ENCODE data around the gene NAV2.

Gene NAV2

GRCh38 chr11:20138707-20139106, 426.1 kb downstream of the NAV2 start:
- DNase-seq (ENCODE audit: low read depth, low spot score), result no peak

GRCh38 chr11:20154381-20154780, 441.7 kb downstream of the NAV2 start:
- DNase-seq (ENCODE audit: low read depth, low spot score), result no peak

DNA sequence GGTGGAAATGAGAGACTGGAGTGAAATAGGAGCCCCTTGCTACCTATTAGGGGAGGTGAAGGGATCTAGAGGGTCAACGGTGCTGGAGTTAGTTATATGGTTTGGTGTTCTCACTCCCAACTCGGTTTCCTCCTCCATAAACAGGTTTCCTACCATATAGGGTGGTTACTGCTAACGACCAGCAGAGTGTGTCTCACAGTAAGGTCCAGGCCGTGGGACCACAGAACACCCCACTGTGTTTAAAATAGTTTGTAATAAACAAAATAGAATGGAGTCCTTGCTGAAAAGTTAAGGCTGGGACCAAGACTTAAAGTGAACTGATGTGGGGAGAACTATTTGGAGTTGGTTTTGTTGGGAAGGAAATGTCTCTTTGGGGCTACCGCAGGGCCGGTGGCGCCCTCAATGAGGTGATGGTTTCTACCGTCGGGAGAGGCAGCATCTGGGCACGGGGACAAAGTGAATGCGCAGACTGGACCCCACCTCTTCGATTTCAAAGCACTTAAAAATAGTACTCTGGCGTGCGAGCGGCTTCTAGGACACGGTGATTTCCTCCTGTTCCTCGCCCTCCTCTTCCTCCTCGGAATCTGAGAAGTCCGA, 443.1 kb downstream of the NAV2 start:
- DNase-seq (ENCODE audit: low read depth, low spot score), result no peak

- no peak for DNase-seq (ENCODE audit: low read depth, low spot score)
Observed at GRCh38 chr11:20156280-20156875, 443.7 kb downstream of the NAV2 start.

- no peak for DNase-seq (ENCODE audit: low read depth, low spot score)
Observed at GRCh38 chr11:20156876-20157613, 444.4 kb downstream of the NAV2 start.

DNA sequence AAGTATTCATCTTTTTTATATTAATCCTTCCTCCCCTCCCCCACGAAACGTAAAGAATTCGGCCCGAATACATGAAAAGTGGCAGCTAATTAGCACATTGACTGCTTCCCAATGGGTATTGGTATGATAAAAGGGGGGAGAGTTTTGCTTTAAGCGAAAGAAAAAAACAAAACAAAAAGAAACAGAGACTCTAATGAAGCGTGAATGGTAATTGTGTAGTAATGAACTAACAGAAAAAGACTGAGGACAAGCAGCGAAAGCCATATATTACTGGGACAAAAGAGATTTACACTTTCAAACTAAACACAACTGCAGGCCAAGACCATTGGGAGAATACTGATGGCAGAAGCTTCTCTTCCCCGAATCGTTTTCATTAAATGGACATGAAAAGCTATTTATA, 445.1 kb downstream of the NAV2 start:
- DNase-seq (ENCODE audit: low read depth, low spot score), result no peak

GRCh38 chr11:20158597-20159257, 446.1 kb downstream of the NAV2 start:
- DNase-seq (ENCODE audit: low read depth, low spot score), result no peak

DNA sequence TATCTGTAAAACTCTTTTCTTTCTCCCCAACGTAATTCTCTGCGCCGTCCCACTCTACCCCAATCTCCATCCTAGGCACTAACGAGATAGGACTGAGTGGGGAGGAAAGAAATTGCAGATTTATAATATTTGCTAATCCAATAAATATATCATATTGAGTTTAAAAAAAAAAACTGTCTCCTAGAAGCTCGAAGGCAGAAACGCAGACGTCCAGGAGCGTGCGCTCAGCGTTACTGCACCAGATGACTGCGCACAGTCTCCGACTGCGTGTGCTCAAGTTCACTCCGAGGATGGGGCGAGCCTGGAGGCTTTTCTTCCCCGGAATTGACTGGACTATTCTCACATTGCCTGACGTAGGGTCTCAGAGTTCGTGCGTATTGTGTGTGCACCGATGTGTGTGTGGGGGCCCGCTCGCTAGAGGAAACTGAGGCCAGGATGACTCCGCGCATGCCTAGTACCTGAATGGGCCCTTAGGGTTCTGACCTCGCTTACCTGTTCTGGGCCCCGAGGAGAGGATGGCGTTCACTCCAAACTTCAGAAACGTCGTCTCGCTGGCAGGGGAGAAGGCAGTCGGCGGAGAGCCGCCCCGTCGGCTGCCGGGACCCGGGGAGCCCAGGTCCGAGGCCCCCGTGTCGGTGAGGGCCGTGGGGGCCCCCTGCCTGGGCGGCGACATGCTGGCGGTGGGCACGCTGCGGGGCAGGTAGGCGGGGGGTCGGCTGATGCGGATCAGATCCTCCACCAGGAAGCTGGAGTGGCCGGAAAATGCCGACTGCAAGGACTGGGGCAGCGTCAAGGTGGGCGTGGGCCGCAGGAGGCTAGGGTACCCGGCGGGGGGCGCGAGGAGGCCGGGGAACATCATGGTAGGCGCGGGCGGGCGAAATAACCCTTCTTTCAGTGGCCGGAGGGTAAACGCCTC, 447.1 kb downstream of the NAV2 start:
- DNase-seq (ENCODE audit: low read depth, low spot score), result no peak

DNA sequence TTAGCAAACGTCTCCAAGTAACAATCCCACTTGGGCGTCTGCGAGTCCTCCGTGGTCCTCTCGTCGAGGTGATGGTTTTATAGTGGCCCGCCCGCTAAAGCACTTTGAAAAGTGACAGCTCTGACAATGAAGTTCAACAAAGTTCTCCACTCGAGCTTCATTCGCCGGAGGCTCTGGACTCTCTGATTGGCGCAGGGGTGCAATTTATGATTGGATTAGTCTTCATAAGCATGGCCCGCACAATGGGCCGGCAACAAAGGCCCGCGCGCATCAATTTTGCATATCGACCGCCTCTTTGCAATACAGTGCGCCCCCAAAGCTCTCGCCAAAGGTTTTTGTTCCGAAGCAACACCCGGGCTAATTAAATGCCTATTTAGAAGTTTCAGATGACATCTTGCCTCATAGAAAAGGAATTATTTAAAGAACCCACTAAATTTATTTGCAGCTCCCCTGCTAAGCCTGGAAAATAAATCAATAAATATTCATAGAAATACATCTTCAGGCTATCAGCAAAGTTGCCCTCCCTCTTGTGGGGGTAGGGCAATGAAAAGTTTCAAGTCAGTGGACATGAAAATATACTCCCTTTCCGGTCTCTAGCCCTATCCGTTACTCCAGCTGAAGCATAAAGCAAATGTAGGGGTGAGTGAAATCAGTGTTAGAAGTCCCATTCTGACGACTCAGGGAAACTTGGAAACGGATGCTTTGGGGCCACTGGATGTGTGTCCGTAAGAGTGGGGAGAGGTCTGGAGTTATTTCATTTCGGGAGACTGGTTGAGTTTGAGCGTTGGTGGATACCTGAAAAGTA, 448.0 kb downstream of the NAV2 start, which contains the start of gene DBX1:
Gene DBX1 (minus strand): TSS at position 51 of the 805 bp plus-strand sequence. CDS start 151 bp downstream, outside the sequence.
- no peak for DNase-seq (ENCODE audit: low read depth, low spot score)

DNA sequence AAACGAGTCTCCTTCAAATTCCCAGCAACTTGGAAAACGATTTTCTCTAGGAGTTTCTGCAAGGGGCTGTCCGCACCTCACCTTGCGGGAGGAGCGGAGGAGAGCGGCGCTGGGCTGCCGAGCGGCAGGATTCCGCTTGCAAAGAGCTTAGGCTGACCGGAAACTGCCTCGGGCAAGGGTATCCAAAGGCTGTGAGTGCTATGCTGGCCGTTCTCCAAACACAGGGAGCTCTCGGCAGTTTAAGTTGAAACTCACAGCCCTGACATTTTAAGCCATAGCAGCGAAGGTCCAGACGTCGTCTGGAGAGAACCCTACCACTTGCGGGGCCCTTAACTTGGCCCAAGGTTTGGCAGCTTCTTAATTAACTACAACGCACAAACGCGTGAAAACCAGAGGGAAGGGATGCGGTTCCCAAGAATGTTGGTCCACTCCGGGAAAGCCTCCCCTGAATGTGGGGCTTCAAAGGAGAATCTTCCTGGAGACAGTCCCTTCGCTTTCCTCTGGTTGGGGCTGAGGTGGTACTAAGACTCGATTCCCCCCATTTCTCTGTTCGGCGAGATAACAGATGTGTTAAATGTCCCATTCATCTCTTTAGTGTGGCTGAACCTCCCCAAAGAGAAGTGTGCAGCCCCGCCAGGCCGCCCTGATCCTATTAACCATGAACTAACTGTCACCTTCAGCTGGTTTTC, 448.7 kb downstream of the NAV2 start:
- no peak for DNase-seq (ENCODE audit: low read depth, low spot score)

GRCh38 chr11:20161923-20162744, 449.5 kb downstream of the NAV2 start:
- DNase-seq (ENCODE audit: low read depth, low spot score), result no peak

DNA sequence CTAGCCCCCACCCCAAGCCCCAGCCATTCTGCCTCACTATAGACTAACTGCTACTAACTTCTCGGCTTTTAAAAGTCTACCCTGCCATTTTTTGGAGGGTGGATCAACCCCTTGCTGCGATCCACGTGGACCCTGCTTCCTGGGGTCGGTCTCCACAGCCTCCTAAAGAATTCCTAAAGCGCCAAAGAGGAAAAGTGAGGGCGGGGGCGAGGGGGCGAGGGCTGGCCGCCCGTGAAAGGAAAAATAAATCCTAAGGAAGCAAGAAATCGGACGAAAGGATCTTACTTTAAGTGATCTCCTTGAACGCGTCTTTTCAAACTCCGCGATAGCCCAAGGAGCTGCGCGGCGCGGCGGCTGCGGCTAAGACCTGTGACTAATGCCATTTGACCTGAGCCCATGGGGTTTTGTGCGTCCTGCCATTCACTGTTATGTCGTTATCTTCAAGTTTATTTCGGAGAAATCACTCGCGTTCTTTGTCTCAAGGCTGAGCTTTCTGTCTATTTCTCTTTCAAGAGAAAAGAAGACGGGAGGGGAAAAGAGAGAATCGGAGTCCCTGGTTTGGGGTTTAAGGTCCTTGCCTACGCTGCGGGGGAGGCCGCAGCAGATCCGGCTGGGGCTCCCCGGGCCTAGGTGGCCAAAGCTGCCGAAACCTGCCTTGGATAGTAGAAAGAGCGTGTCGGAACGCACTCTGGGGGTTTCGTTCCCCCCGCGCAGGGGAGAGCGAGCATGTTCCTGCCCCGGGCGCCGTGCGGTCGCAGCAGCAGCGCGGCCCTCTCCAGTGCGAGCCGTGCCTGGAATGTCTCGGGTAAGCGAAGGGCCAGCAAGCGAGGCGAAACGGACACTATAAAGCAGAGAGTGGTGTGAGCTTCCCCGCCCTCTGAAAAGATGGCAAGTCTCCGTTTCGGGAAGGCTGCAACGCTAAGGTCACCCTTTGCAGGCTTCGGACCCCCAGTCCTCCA, 450.5 kb downstream of the NAV2 start:
- DNase-seq (ENCODE audit: low read depth, low spot score), result no peak

DNA sequence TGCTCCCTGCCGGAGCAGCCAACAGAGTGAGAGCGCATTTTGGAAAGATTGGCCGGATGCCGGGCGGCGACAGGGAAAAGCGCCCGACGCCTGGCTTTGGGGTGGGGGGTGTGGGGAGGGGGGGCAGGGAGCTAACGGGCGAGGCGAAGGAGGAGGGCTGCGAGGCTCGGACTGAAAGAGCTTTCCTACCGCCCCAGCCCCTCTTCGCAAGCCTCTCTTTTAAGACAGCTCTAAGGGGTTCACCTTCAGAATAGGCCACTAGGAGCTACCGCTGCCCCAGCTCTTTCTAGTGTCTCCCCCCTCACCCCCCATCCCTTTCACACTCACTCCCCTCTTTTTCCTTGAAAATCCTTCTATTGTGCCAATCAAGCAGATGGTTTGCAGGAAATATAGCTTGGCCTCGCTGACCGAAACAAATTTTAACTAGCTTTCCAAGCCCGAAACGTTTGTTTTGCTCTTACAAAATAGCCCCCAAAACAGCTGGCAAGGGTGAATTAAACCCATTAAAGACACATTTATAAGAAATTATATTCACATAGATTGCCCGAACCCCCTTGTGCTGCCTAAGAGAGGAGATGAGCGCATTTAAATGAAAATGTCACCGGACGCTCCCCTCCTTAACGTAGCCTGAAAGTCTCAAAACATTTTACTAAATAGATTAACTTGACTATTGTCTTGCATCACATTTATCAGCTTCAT, 451.3 kb downstream of the NAV2 start:
- DNase-seq (ENCODE audit: low read depth, low spot score), result no peak

Measured in iPS DF 19.7 (cell line).